Common myeloid progenitor, CD34-positive (primary cell): ENCODE results near the gene TMEM95.

Source experiments
- CTCF ChIA-PET: fragments of 350-600 bp; sonication (Branson Sonifier 250); formaldehyde crosslinking; loops from one replicate; lab custom pipeline; 2021; ENCODE audit warnings: antibody characterized with exemption; lab: Charles Lee
- POLR2A ChIA-PET: fragments of 350-600 bp; sonication (Branson Sonifier 250); formaldehyde crosslinking; loops from one replicate; lab custom pipeline; 2021; ENCODE audit warnings: antibody characterized with exemption; lab: Charles Lee
- DNase-seq, 3 donors: peaks; one replicate each; pipeline versions ENCODE4 v3.0.0 to v3.0.0-alpha.2; 2013
- H3K27ac ChIP-seq, 2 experiments: 1 replicate in 1 of 2; 2 replicates in 1 of 2; pipeline ENCODE4 v1.7.0; 2013; ENCODE audit warnings: inconsistent platforms in 2 of 2, low read length in 2 of 2, mild to moderate bottlenecking in 2 of 2, low read depth in 1 of 2, moderate library complexity in 1 of 2; ENCODE audit not compliant: severe bottlenecking in 2 of 2, insufficient read depth in 1 of 2, poor library complexity in 1 of 2
- H3K27me3 ChIP-seq, 5 experiments: replicated peaks in 2 of 5; 1 replicate in 3 of 5; 2 replicates in 2 of 5; pipeline versions ENCODE4 v1.6.1 to v1.7.0; 2013; ENCODE audit warnings: low read length in 4 of 5, mild to moderate bottlenecking in 2 of 5, moderate library complexity in 2 of 5, inconsistent platforms in 1 of 5; ENCODE audit not compliant: insufficient read depth in 5 of 5, control insufficient read depth in 4 of 5
- H3K36me3 ChIP-seq, 4 experiments: 1 replicate in 2 of 4; 2 replicates in 2 of 4; pipeline versions ENCODE4 v1.6.1 to v1.7.0; 2013; ENCODE audit warnings: low read length in 3 of 4, control low read depth in 1 of 4, mild to moderate bottlenecking in 1 of 4; ENCODE audit not compliant: control insufficient read depth in 4 of 4, insufficient read depth in 4 of 4
- H3K4me1 ChIP-seq, 4 experiments: 1 replicate in 3 of 4; 2 replicates in 1 of 4; pipeline versions ENCODE4 v1.6.1 to v1.7.1; 2013; ENCODE audit warnings: low read length in 3 of 4, mild to moderate bottlenecking in 3 of 4, control low read depth in 1 of 4, inconsistent platforms in 1 of 4, moderate library complexity in 1 of 4; ENCODE audit not compliant: control insufficient read depth in 4 of 4, insufficient read depth in 4 of 4; ENCODE audit errors: control extremely low read depth in 1 of 4
- H3K4me3 ChIP-seq, 7 experiments: 1 replicate in 4 of 7; 2 replicates in 3 of 7; pipeline versions ENCODE4 v1.5.1 to v1.7.0; 2013; ENCODE audit warnings: mild to moderate bottlenecking in 7 of 7, low read length in 6 of 7, moderate library complexity in 6 of 7, inconsistent platforms in 2 of 7, low read depth in 2 of 7, control low read depth in 1 of 7; ENCODE audit not compliant: insufficient read depth in 4 of 7, control insufficient read depth in 1 of 7; ENCODE audit errors: extremely low read depth in 1 of 7
- H3K9me3 ChIP-seq, 5 experiments: 1 replicate in 4 of 5; 2 replicates in 1 of 5; pipeline versions ENCODE4 v1.6.1 to v1.7.1; 2013; ENCODE audit warnings: low read length in 4 of 5, mild to moderate bottlenecking in 2 of 5, inconsistent platforms in 1 of 5, low read depth in 1 of 5, moderate library complexity in 1 of 5; ENCODE audit not compliant: control insufficient read depth in 4 of 5, insufficient read depth in 2 of 5; ENCODE audit errors: control extremely low read depth in 1 of 5
- WGBS: methylation state at CpG from one replicate; pipeline ENCODE4 v1.1.5; 2013; ENCODE audit not compliant: insufficient coverage; 5-methylcytosine and 5-hydroxymethylcytosine counted together

TMEM95 gene

DNA sequence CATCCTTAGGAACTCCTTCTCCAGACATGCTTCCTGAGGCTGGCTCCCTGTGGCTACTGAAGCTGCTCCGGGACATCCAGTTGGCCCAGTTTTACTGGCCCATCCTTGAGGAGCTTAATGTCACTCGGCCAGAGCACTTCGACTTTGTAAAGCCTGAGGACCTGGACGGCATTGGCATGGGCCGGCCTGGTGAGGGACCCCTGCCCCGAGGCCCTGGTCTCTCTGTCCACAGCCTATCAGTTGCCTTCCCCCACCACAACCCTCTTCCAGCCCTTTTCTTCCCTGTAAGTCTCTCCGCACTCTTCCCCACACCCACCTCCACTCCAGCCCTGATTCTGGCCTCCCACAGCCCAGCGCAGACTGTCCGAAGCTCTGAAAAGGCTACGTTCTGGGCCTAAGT lies 27.9 kb downstream of the TMEM95 start:
- Histone ChIP-seq H3K36me3 (peaks cover 0 to 2% (median 0%) of the 10 kb centered on the region in 4 experiments), H3K9me3 (peaks cover 0 to 11% (median 3%) of the 10 kb centered on the region in 5 experiments), H3K27me3 (peaks cover 2 to 38% (median 23%) of the 10 kb centered on the region in 5 experiments), H3K4me3 (no peak overlapping the region), H3K27ac (no peak overlapping the region), H3K4me1 (peaks cover 0 to 31% (median 18%) of the 10 kb centered on the region in 4 experiments)
- ChIA-PET POLR2A (no interaction called here), CTCF (interaction anchor here (0.9 to 1.9 kb wide), 3 partner anchors 8 to 54 kb away, joined by 3 to 5 read pairs (median 5); no protein-coding TSS in a partner anchor)
- no peak for DNase-seq
- WGBS, result 98% methylated on average over 10 of the region's 10 CpGs

DNA sequence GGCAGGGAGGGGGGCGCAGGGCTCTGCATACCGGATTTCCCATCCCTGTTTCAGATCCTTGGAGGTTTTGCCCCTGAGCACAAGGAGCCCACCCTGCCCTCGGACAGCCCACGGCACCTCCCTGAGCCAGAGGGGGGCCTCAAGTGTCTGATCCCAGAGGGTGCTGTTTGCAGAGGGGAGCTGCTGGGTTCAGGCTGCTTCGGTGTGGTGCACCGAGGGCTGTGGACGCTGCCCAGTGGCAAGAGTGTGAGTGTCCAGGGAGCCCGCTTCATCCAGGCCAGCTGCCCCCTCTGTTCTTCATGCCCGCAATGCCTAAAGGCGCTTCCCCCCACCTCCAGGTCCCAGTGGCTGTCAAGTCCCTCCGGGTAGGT lies 28.4 kb downstream of the TMEM95 start:
- no peak overlapping the region for H3K27ac ChIP-seq
- DNase-seq, result no peak
- H3K4me1 ChIP-seq, result peaks cover 0 to 31% (median 18%) of the 10 kb centered on the region in 4 experiments
- POLR2A ChIA-PET, result interaction anchor here (0.5 kb wide), 1 partner anchor 266 kb away, joined by 4 read pairs; no protein-coding TSS in a partner anchor
- peak overlapping the region in 3 of 7 experiments; percentile 67 to 81 (median 70) for H3K4me3 ChIP-seq
- WGBS, result 92% methylated on average over 10 of the region's 11 CpGs
- peaks cover 2 to 38% (median 23%) of the 10 kb centered on the region in 5 experiments for H3K27me3 ChIP-seq
- peaks cover 0 to 2% (median 0%) of the 10 kb centered on the region in 4 experiments for H3K36me3 ChIP-seq
- CTCF ChIA-PET, result interaction anchor here (1.9 kb wide), 2 partner anchors 28 to 54 kb away, joined by 5 read pairs; no protein-coding TSS in a partner anchor
- peaks cover 0 to 11% (median 3%) of the 10 kb centered on the region in 5 experiments for H3K9me3 ChIP-seq

GRCh38 chr17:7383742-7384488 lies 29.0 kb downstream of the TMEM95 start:
- peaks cover 0 to 5% (median 2%) of the 10 kb centered on the region in 4 experiments for H3K36me3 ChIP-seq
- H3K9me3 ChIP-seq, result peaks cover 0 to 11% (median 3%) of the 10 kb centered on the region in 5 experiments
- H3K27ac ChIP-seq, result no peak overlapping the region
- ChIA-PET CTCF (interaction anchor here (1.2 to 1.9 kb wide), 3 partner anchors 11 to 53 kb away, joined by 4 to 5 read pairs (median 5); no protein-coding TSS in a partner anchor), POLR2A (interaction anchor here (0.5 to 1.1 kb wide), 2 partner anchors 28 to 265 kb away, joined by 4 read pairs; no protein-coding TSS in a partner anchor)
- H3K27me3 ChIP-seq, result peaks cover 2 to 38% (median 23%) of the 10 kb centered on the region in 5 experiments
- peaks cover 0 to 31% (median 18%) of the 10 kb centered on the region in 4 experiments for H3K4me1 ChIP-seq
- 13% methylated on average over 62 of the region's 65 CpGs for WGBS
- DNase-seq, result peak; percentile 53 to 76 (median 70)
- H3K4me3 ChIP-seq, result peak overlapping the region; percentile 48 to 81 (median 57)

GRCh38 chr17:7384489-7385081 lies 29.6 kb downstream of the TMEM95 start:
- POLR2A ChIA-PET, result interaction anchor here (0.7 to 1.1 kb wide), 2 partner anchors 18 to 29 kb away, joined by 3 to 4 read pairs; no protein-coding TSS in a partner anchor
- peaks cover under 1 to 38% (median 23%) of the 10 kb centered on the region in 5 experiments for H3K27me3 ChIP-seq
- CTCF ChIA-PET, result interaction anchor here (1.2 to 1.9 kb wide), 2 partner anchors 12 to 52 kb away, joined by 4 to 5 read pairs; no protein-coding TSS in a partner anchor
- DNase-seq, result no peak
- 53% methylated on average over 22 of the region's 23 CpGs for WGBS
- H3K36me3 ChIP-seq, result peaks cover 0 to 10% (median 5%) of the 10 kb centered on the region in 4 experiments
- H3K4me3 ChIP-seq, result peak overlapping the region in 6 of 7 experiments; percentile 48 to 81 (median 62)
- H3K4me1 ChIP-seq, result peaks cover 0 to 31% (median 18%) of the 10 kb centered on the region in 4 experiments
- no peak overlapping the region for H3K27ac ChIP-seq
- peaks cover 0 to 6% (median 0%) of the 10 kb centered on the region in 5 experiments for H3K9me3 ChIP-seq

- Histone ChIP-seq H3K9me3 (no peaks in the 10 kb centered on the region), H3K27me3 (peaks cover 0 to 5% (median 0%) of the 10 kb centered on the region in 5 experiments), H3K4me3 (no peak overlapping the region), H3K36me3 (peaks cover 0 to 20% (median 7%) of the 10 kb centered on the region in 4 experiments), H3K4me1 (peaks cover 0 to 14% (median 12%) of the 10 kb centered on the region in 4 experiments), H3K27ac (no peak overlapping the region)
- ChIA-PET POLR2A (no interaction called here), CTCF (interaction anchor here (1.7 kb wide), 1 partner anchor 19 kb away, joined by 3 read pairs; the partner anchor contains the start of gene NLGN2)
- WGBS, result 97% methylated on average over 9 of the region's 10 CpGs
- DNase-seq, result no peak
These were observed 33.9 kb downstream of the TMEM95 start for GRCh38 chr17:7388856-7389255.

- Histone ChIP-seq H3K4me3 (no peak overlapping the region), H3K27me3 (no peaks in the 10 kb centered on the region), H3K9me3 (no peaks in the 10 kb centered on the region), H3K36me3 (peaks cover 0 to 20% (median 7%) of the 10 kb centered on the region in 4 experiments), H3K27ac (no peak overlapping the region), H3K4me1 (peaks cover 0 to 19% (median 15%) of the 10 kb centered on the region in 4 experiments)
- POLR2A ChIA-PET, result no interaction called here
- WGBS, result 94% methylated on average over 9 of the region's 19 CpGs
- DNase-seq, result no peak
- CTCF ChIA-PET, result no interaction called here
These were observed 35.3 kb downstream of the TMEM95 start for GRCh38 chr17:7389924-7390910.
